CD4-positive, alpha-beta T cell treated with Interleukin-4 for 1 hour (primary cell): ENCODE results near the gene DNAH8.

ENCODE experiments used
- DNase-seq, 2 donors: peaks; one replicate each; pipeline ENCODE4 v3.0.0-alpha.2; 2020 to 2022

The DNAH8 gene

GRCh38 chr6:39078695-39079094 is 363.6 kb downstream of the DNAH8 start:
- no peak for DNase-seq

- DNase-seq: no peak
Observed at GRCh38 chr6:39079197-39080125, 364.4 kb downstream of the DNAH8 start.
